ES-I3 (cell line): ENCODE measurements around the gene VIT.

Experiments
- H3K36me3 ChIP-seq: 2 replicates; pipeline ENCODE4 v1.6.1; 2013; ENCODE audit warnings: mild to moderate bottlenecking, low read length, control low read depth, moderate library complexity; ENCODE audit not compliant: insufficient read depth
- H3K4me1 ChIP-seq: 2 replicates; pipeline ENCODE4 v1.6.1; 2013; ENCODE audit warnings: mild to moderate bottlenecking, control low read depth, low read length; ENCODE audit not compliant: insufficient read depth
- H3K9ac ChIP-seq: 2 replicates; pipeline ENCODE4 v1.6.1; 2013; ENCODE audit warnings: low read depth, mild to moderate bottlenecking, low read length, moderate library complexity
- H3K9me3 ChIP-seq: 2 replicates; pipeline ENCODE4 v1.6.1; 2013; ENCODE audit warnings: mild to moderate bottlenecking, low read length, moderate library complexity; ENCODE audit not compliant: control insufficient read depth, insufficient read depth

The VIT gene

DNA sequence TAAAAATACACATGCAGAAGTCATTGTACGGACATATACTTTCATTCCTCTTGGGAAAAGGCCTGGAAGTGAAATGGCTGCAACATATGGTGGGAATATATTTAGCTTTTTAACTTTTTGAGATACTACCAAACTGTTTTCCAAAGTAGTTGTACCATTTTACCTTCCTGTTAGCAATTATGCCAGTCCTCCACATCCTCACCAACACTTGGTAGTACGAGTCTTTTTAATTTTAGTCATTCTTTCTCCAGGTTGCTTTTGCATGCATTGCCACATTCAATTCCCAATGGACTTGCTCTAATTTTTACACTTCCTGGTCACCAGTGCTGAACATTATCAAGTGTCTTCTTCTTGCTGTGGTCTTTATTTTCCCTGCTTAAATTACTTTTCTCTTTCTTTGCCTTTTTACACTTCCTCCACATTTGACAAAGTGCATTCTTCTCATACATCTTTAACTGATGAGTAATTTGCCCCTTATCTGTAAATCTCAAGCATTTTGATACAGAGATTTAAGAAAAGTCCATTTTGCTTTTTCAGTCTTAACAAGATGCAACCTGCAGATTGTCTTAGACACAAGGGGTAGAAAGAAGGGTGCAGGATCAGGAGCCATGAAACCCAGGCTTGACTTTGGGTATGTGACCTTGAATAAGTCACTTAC lies 14.5 kb downstream of the VIT start:
- H3K4me1 ChIP-seq = peaks cover 16% of the 10 kb centered on the region
- peaks cover 5% of the 10 kb centered on the region; the same call in 1 of the 2 replicates for H3K9me3 ChIP-seq
- H3K36me3 ChIP-seq = no peaks in the 10 kb centered on the region
- H3K9ac ChIP-seq = no peak overlapping the region

DNA sequence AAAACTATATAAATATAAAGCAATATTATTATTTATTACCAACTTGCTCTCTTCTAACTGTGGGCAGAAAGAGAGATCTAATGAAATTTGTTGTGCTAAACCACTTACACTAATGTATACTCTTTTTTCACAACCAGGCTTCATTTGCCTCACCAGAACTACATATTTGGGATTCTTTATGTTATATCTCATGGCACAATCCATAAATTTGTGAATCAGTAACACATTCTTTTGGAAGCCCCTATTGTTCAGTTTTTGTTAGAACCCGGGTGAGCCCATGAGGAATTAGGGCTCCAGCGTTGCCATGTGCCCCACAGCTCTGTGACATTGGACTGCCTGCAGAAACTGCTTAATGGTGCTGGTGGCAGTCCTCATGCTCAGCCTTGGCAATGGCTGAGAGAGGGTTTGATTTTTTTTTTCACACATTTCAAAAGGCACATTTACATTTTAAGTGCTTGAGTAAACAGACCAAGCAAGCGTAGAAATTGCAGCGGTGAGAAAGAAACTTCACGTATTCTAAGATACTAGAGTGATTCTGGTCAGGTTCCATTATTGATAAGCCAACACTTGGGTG lies 15.3 kb downstream of the VIT start:
- H3K36me3 ChIP-seq = no peaks in the 10 kb centered on the region
- peaks cover 16% of the 10 kb centered on the region for H3K4me1 ChIP-seq
- no peak overlapping the region for H3K9ac ChIP-seq
- H3K9me3 ChIP-seq = peaks cover 5% of the 10 kb centered on the region; the same call in 1 of the 2 replicates

DNA sequence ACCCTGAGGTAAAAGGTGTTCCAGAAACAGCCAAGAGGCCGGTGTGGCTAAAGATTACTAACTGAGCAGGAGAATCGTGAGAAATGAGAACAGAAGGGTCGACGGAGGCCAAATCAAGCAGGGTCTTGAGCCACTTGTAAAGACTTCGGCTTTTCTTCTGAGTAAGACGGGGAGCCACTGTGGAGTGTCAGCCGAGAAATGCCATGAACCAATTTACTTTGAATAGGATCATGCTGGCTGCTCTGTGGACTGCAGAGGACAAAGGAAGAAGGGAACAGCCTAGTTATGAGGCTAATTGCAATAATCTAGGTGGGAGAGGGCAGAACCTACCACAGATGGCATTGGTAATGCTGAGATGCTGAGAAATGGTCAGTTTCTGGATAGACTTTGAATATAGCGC lies 16.8 kb downstream of the VIT start:
- Histone ChIP-seq H3K4me1 (peaks cover 16% of the 10 kb centered on the region), H3K36me3 (no peaks in the 10 kb centered on the region), H3K9ac (no peak overlapping the region), H3K9me3 (peaks cover 5% of the 10 kb centered on the region; the same call in 1 of the 2 replicates)

DNA sequence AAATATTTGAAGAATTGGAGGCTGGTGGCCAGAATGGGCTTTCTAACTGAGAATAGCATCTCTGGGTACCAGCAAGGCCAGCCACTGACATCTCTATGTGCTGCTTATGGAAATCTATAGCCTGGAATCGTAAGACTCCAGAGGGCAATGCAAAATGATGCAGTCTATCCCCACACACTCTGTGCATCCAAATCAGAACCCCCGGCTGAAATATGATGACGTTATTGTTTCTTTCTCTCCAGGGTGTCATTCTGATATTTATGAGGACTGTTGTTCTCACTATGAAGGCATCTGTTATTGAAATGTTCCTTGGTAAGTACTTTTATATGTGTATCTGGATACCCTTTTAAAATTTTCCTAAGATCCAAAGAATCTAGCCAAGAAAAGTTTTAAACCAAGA lies 19.6 kb downstream of the VIT start:
- Histone ChIP-seq H3K36me3 (no peaks in the 10 kb centered on the region), H3K4me1 (peaks cover 16% of the 10 kb centered on the region), H3K9ac (no peak overlapping the region), H3K9me3 (peaks cover 4% of the 10 kb centered on the region; the same call in 1 of the 2 replicates)

DNA sequence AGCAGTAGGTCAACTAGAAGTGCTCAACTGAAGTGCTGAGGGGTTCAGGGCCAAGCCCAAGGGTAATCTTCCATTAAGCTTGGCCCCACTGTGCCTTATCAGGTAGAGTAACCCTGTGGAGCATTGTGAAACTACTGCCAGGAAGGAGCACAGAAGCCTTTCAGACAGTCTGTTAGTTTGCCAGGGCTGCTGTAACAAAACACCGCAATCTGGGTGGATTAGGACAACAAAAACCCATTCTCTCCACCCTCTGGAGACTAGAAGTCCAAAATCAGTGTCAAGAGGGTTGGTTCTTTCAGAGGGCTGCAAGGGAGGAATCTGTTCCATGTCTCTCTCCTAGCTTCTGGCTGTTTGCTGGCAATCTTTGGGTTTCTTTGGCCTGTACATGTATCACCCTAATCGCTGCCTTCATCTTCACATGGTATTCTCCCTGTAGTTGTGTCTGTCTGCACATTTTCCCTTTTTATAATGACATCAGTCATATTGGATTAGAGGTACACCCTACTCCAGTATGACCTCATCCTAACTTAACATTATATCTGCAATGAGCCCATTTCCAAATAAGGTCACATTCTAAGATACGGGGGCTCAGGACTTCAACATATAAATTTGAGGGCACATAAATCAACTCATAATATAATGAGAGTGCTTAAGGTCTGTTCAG lies 21.2 kb downstream of the VIT start:
- Histone ChIP-seq H3K36me3 (no peaks in the 10 kb centered on the region), H3K4me1 (peaks cover 8% of the 10 kb centered on the region), H3K9ac (no peak overlapping the region), H3K9me3 (peaks cover 4% of the 10 kb centered on the region; the same call in 1 of the 2 replicates)

DNA sequence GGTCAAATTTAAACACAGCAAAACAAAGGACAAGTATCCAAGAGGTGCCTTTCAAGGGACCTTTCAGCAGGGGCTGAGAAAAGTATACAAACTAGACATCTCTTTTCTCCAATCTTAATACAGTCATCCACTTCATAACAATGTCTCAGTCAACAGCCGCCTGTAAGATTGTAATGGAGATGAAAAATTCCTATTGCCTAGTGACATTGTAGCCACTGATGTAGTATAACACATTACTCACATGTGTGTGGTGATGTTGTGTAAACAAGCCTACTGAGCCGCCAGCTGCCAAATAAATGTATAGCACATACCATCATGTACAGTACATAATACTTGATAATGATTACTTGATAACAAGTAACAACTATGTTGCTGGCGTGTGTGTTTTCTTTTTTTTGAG lies 31.0 kb downstream of the VIT start:
- H3K9ac ChIP-seq = no peak overlapping the region
- H3K4me1 ChIP-seq = no peaks in the 10 kb centered on the region; the same call in 1 of the 2 replicates
- peaks cover 14% of the 10 kb centered on the region for H3K9me3 ChIP-seq
- H3K36me3 ChIP-seq = no peaks in the 10 kb centered on the region

DNA sequence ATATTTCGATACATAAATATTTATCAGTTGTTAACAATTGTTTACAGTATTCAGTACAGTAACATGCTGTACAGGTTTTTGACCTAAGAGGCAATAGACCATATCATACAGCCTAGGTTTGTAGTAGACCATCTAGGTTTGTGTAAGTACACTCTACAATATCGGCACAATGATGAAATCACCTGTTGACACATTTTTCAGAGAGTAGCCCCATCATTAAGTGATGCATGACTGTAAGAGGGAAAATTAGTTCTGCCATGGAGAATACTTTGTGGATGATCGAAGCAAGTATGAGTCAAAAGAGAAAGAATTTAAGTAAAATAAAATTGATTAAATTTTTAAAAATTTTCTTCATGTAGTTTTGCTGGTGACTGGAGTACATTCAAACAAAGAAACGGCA lies 32.6 kb downstream of the VIT start:
- no peaks in the 10 kb centered on the region for H3K36me3 ChIP-seq
- H3K9me3 ChIP-seq = peaks cover 14% of the 10 kb centered on the region
- peaks cover 4% of the 10 kb centered on the region for H3K4me1 ChIP-seq
- no peak overlapping the region for H3K9ac ChIP-seq

DNA sequence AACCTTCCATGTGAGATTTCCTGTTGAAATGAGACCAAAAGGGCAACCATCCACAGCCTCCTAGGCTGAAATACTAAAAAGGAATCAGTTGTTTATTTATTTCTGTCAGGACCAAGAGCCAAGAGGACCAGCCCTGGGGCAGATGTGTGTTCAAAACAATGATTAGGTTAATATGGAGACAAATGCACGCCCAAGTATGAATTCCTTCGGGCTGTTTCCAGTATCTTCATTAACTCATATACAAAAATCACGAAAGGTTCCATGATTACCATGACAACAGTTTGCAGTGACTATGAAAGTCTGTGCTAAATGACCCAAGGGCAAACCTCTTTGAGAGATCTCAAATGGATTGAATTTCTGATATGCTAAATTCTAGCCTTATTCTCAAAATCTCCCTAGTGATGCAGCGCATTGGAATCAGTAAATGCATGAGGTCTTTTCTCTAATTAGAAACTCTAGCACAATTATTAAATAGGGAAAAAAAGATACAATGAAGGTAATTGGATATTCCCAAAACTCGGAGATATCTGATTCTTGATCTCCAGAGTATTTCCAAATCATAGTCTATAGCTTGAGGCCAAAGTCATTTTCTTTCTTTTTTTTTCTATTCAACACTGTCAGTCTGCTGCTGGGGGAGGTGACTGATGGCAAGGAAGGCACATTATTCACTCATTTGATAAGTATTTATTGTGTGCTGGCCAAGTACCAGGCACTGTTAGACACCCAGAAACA lies 35.6 kb downstream of the VIT start:
- peaks cover 14% of the 10 kb centered on the region for H3K9me3 ChIP-seq
- H3K9ac ChIP-seq = no peak overlapping the region
- peaks cover 12% of the 10 kb centered on the region; the same call in 1 of the 2 replicates for H3K4me1 ChIP-seq
- H3K36me3 ChIP-seq = no peaks in the 10 kb centered on the region

DNA sequence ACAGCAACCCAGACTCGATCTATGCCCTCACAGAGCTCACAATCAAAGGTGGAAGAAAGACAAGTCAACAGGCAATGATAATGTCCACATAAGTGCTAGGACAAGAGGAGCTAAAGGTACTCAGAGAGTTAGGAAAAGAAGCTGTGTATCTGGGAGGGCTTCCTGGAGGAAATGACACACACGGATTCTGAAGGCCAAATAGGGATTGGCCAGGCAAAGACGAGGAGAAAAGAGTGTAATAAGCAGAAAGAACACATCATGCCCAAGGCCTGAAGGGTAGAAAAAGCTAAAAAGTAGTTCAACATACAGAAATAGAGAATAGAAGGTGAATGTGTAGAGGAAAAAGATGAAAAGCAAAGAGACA lies 36.1 kb downstream of the VIT start:
- Histone ChIP-seq H3K36me3 (no peaks in the 10 kb centered on the region), H3K9ac (no peak overlapping the region), H3K9me3 (peaks cover 14% of the 10 kb centered on the region), H3K4me1 (peaks cover 15% of the 10 kb centered on the region; the same call in 1 of the 2 replicates)

DNA sequence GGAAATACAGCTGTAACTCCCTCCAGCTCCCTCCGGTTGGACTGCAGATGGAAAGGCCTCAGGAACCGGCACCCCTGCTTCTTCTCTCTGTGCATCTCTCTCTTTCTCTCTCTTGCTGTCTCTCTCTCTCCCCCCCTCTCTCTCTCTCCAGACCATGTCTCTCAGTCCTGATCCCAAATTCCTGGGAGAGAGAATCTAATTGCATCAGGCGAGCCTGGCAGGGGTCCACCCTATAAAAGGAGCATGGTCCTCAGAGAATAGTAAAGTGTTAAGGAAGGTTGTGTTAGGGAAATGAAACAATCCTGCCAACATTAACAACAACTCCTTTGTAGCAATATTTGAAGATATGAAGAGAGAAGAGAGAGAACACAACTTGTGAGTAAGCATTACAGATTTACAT lies 36.7 kb downstream of the VIT start:
- Histone ChIP-seq H3K36me3 (no peaks in the 10 kb centered on the region), H3K4me1 (peaks cover 17% of the 10 kb centered on the region; the same call in 1 of the 2 replicates), H3K9me3 (peaks cover 14% of the 10 kb centered on the region)

DNA sequence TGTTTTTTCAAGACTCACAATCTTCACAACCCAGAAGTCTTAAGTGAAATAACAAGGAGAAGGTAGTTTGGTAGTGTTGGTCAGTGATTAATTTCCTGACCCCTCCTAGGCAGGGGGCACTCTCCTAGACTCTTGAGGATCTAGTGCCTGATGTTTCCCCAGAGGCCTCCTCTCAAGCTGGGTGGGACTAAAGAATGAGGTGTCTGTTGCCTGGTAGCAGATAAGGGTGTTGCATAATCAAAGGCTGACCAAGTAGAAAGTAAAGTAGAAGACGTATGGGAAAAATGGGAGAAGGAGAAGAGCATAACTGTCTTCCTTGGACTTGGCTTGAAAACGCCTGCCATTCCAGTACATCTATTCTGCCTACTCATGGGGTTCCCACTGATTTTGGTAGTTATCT lies 37.8 kb downstream of the VIT start:
- Histone ChIP-seq H3K36me3 (no peaks in the 10 kb centered on the region), H3K4me1 (peaks cover 17% of the 10 kb centered on the region; the same call in 1 of the 2 replicates), H3K9ac (no peak overlapping the region), H3K9me3 (peaks cover 14% of the 10 kb centered on the region)

More for the DNA sequence above, 36.7 kb downstream of the VIT start:
- no peak overlapping the region for H3K9ac ChIP-seq

DNA sequence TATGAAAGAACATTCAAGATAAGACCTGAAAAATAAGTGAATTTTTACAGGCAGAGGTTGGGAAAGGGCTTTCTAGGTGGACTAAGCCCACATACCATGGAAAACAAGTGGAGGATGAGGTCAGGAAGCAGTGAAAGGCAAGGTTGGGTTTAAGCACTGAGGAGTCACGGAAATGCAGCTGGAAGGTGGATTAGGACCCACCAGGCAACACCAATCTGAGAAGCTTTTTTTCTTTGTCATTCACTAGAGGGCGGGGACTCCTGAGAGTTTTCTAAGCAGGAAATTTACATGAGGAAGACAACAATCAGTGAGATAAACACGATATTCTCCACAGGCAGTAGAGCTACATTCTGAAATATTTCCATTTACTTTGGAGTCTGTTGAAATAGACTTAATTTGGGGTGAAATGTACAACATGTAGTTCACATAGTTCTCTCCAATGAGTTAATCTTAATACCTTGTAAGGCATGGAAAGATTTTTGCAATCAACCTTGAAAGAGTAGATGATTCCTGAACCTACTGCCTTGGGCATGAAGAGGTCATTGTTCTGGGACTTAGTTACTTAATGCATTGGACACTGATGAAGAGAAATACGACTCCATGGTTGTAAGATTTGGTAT lies 40.7 kb downstream of the VIT start:
- no peak overlapping the region for H3K9ac ChIP-seq
- no peaks in the 10 kb centered on the region for H3K36me3 ChIP-seq
- peaks cover 17% of the 10 kb centered on the region; the same call in 1 of the 2 replicates for H3K4me1 ChIP-seq
- H3K9me3 ChIP-seq = no peaks in the 10 kb centered on the region

DNA sequence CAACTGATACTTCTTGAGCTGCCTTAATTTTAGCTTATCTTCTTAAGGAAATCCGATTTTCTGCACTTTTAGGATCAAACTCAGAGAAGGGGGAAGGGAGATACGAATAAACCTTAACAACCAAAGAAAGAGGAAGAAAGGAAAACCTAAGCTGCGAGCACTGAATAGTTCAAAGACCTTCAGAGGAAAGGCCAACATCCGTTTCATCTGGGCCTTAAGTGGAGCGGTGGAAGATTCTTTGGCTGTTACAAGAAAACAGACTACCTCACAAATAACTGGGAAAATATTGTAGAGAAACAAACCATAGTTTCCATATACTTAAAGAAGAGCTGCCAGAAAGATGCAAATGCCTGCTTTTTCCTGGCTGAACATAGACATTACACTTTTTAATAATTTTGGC lies 43.6 kb downstream of the VIT start:
- H3K4me1 ChIP-seq = peaks cover 13% of the 10 kb centered on the region; the same call in 1 of the 2 replicates
- no peak overlapping the region for H3K9ac ChIP-seq
- H3K9me3 ChIP-seq = no peaks in the 10 kb centered on the region; the same call in 1 of the 2 replicates
- H3K36me3 ChIP-seq = no peaks in the 10 kb centered on the region
